GM19455 (cell line): Measurements from ENCODE around the gene LRP1-AS.
A peak's percentile ranks its signal among the peaks of the same experiment; 100 is the strongest.

Experiments
- ATAC-seq: cut with Tn5 transposase; IDR thresholded peaks from one replicate; pipeline ENCODE4 v1.9.1; 2021; ENCODE audit not compliant: unreplicated experiment

LRP1-AS gene

GRCh38 chr12:57146961-57147944 lies at the start of gene LRP1-AS:
TSS of gene LRP1-AS (minus strand) at chr12:57147619.
- no peak for ATAC-seq

- ATAC-seq, result no peak
These were observed 49.5 kb upstream of the LRP1-AS start for GRCh38 chr12:57196956-57197355.

- ATAC-seq, result no peak
These were observed 49.0 kb upstream of the LRP1-AS start for GRCh38 chr12:57196439-57196838.

- no peak for ATAC-seq
These were observed 48.4 kb upstream of the LRP1-AS start for GRCh38 chr12:57195611-57196371.

GRCh38 chr12:57195186-57195585 lies 47.8 kb upstream of the LRP1-AS start:
- ATAC-seq, result no peak

- no peak for ATAC-seq
These were observed 46.8 kb upstream of the LRP1-AS start for GRCh38 chr12:57194253-57194652.

- ATAC-seq, result no peak
These were observed 46.4 kb upstream of the LRP1-AS start for GRCh38 chr12:57193706-57194245.

- no peak for ATAC-seq
These were observed 45.5 kb upstream of the LRP1-AS start for GRCh38 chr12:57192920-57193319.

GRCh38 chr12:57191410-57191809 lies 44.0 kb upstream of the LRP1-AS start:
- ATAC-seq, result no peak

GRCh38 chr12:57190821-57191220 lies 43.4 kb upstream of the LRP1-AS start:
- no peak for ATAC-seq

- ATAC-seq, result no peak
These were observed 42.6 kb upstream of the LRP1-AS start for GRCh38 chr12:57190037-57190436.

- no peak for ATAC-seq
These were observed 40.6 kb upstream of the LRP1-AS start for GRCh38 chr12:57188090-57188425.

- no peak for ATAC-seq
These were observed 40.0 kb upstream of the LRP1-AS start for GRCh38 chr12:57187222-57188089.

- no peak for ATAC-seq
These were observed 38.6 kb upstream of the LRP1-AS start for GRCh38 chr12:57185906-57186508.

- ATAC-seq, result no peak
These were observed 38.0 kb upstream of the LRP1-AS start for GRCh38 chr12:57185403-57185802.

GRCh38 chr12:57183939-57184725 lies 36.7 kb upstream of the LRP1-AS start:
- no peak for ATAC-seq

GRCh38 chr12:57182918-57183575 lies 35.6 kb upstream of the LRP1-AS start:
- peak; percentile 73 for ATAC-seq

- ATAC-seq, result no peak
These were observed 34.2 kb upstream of the LRP1-AS start for GRCh38 chr12:57181561-57182155.

GRCh38 chr12:57181072-57181471 lies 33.7 kb upstream of the LRP1-AS start:
- no peak for ATAC-seq
